Natural killer cell treated with Interleukin-12 subunit alpha and Interleukin-12 subunit beta and Interleukin-15 and Interleukin-18, amount 100 ng/mL, for 72 hours (primary cell): Measurements from ENCODE around the gene EYA4. TPM values are rescaled to one million over a fixed set of nuclear protein-coding genes. Genes with fewer than 3 reads are reported as not detected.

Experiments used
- ATAC-seq, 2 donors: fragments of 150-1000 bp; cut with Tn5 transposase in 1 of 2; sonication (Bioruptor Pico), chemical (Tn5 transposase) in 1 of 2; 2 replicates each; pipeline ENCODE4 v1.10.0; 2021
- DNase-seq: peaks from one replicate; pipeline ENCODE4 v3.0.0; 2022; ENCODE audit warnings: low spot score
- H3K27ac Mint-ChIP-seq, 2 donors: 1 replicate in 1 of 2; 2 replicates in 1 of 2; pipeline ENCODE4 v1.8.0; 2022; ENCODE audit warnings: mixed read lengths in 2 of 2, mild to moderate bottlenecking in 1 of 2, moderate library complexity in 1 of 2
- H3K27me3 Mint-ChIP-seq, 2 donors: 1 replicate in 1 of 2; 2 replicates in 1 of 2; pipeline ENCODE4 v1.8.0; 2022; ENCODE audit warnings: mixed read lengths in 2 of 2
- H3K36me3 Mint-ChIP-seq: one replicate; pipeline ENCODE4 v1.8.0; 2022; ENCODE audit warnings: mixed read lengths
- H3K4me1 Mint-ChIP-seq, 2 donors: 1 replicate in 1 of 2; 2 replicates in 1 of 2; pipeline ENCODE4 v1.8.0; 2022; ENCODE audit warnings: low read depth in 2 of 2, mixed read lengths in 2 of 2, mild to moderate bottlenecking in 1 of 2
- H3K4me3 Mint-ChIP-seq: one replicate; pipeline ENCODE4 v1.8.0; 2022; ENCODE audit warnings: mixed read lengths
- H3K9me3 Mint-ChIP-seq: 2 replicates; pipeline ENCODE4 v1.8.0; 2022; ENCODE audit warnings: mixed read lengths
- total RNA-seq, 2 donors: library from RNA; stranded (reverse); gene quantifications; one replicate each; pipeline ENCODE4 v1.2.3, GENCODE V29; 2022

EYA4 gene
- total RNA-seq, 2 donors from 2014 or later = not detected

DNA sequence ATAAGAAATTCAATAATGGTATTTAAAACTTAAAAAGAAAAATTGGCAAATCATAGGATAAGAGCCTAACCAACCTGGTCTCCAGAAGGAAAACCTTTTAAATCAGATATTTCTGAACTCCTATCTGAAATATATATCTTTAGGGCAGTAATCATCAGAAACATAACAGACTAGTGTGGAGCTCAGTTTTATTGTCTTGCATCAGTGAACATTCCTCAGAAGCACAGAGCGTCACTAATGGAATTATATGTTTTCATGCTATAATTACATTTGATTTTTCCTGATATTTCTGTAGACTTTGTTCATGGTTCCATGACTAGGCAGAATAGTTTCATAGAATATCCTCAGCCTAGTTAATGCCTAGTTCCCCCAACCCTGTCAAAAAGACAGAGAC is 262.2 kb downstream of the EYA4 start:
- H3K36me3 Mint-ChIP-seq = no peaks in the 10 kb centered on the region
- H3K4me1 Mint-ChIP-seq = no peaks in the 10 kb centered on the region
- H3K9me3 Mint-ChIP-seq = no peaks in the 10 kb centered on the region
- H3K27ac Mint-ChIP-seq = no peak overlapping the region
- no peak overlapping the region for H3K4me3 Mint-ChIP-seq
- DNase-seq (no peak), ATAC-seq (no peak)
- no peaks in the 10 kb centered on the region for H3K27me3 Mint-ChIP-seq

DNA sequence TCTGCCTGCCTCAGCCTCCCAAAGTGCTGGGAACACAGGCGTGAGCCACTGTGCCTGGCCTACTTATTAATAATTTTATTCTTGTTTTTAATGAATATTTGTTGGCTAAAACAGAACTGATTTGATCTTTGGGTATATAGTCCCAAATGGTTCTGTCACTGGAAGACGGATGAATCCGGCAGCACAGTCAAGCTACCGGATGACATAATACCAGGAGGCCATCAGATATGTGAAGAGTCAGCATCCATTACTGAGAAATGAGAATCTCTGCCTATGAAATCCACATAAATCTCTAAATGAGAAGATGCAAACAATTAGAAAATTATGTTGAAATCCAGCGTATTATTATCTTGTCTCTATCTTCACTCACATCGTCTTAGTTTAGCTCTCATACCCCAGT is 263.0 kb downstream of the EYA4 start:
- Mint-ChIP-seq H3K4me1 (no peaks in the 10 kb centered on the region), H3K36me3 (no peaks in the 10 kb centered on the region), H3K4me3 (no peak overlapping the region), H3K27ac (no peak overlapping the region), H3K27me3 (no peaks in the 10 kb centered on the region), H3K9me3 (no peaks in the 10 kb centered on the region)
- ATAC-seq (no peak), DNase-seq (no peak)

- no peaks in the 10 kb centered on the region for H3K27me3 Mint-ChIP-seq
- no peaks in the 10 kb centered on the region for H3K36me3 Mint-ChIP-seq
- no peaks in the 10 kb centered on the region for H3K4me1 Mint-ChIP-seq
- ATAC-seq = no peak
- H3K27ac Mint-ChIP-seq = no peak overlapping the region
- no peaks in the 10 kb centered on the region for H3K9me3 Mint-ChIP-seq
- DNase-seq = no peak
- H3K4me3 Mint-ChIP-seq = no peak overlapping the region
Measured at GRCh38 chr6:133504761-133505160, 263.6 kb downstream of the EYA4 start.

DNA sequence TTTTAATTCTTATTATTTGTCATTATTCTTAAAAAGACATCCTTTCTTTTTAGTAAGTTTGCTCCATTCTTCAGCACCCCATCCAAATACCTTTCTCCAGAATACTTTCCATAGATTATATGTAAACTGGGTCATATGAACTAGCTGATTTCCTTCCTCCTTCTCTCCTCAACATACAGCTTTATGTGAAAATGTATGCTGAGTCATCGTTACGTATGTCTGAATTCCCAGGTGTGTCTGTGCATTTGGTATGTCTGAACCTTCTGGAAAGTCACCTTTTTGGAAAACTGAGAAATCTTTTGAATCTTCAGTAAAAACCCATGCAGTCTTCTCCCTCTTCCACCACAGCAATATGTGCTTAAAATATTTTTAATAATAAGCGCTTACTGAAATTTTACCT is 264.5 kb downstream of the EYA4 start:
- Mint-ChIP-seq H3K27ac (no peak overlapping the region), H3K4me1 (no peaks in the 10 kb centered on the region), H3K9me3 (no peaks in the 10 kb centered on the region), H3K27me3 (no peaks in the 10 kb centered on the region), H3K36me3 (no peaks in the 10 kb centered on the region), H3K4me3 (no peak overlapping the region)
- DNase-seq = no peak
- no peak for ATAC-seq

DNA sequence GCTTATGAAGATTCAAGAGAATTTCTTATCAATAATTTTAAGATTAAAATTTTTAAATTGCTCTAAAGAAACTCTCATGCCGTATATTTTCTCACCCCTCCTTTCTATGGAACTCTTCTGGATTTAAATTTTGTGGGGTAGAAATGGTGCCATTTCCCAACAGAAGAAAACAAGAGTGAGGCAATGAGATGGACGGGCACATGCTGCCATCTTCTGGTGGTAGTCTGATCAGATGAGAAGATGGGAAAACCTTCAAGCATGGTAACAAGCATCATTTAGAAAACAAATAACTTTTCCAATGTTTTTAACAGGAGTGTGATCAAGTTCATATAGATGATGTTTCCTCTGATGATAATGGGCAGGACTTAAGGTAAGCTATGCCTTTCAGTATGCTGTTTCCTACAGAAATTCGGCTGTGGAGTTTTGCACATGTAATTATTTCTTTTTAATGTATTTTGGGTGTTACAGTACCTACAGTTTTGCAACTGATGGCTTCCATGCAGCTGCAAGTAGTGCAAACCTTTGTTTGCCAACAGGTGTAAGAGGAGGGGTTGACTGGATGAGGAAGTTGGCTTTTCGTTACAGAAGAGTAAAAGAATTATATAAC is 271.4 kb downstream of the EYA4 start:
- ATAC-seq (no peak), DNase-seq (no peak)
- Mint-ChIP-seq H3K9me3 (peaks cover 4% of the 10 kb centered on the region), H3K36me3 (no peaks in the 10 kb centered on the region), H3K4me1 (no peaks in the 10 kb centered on the region), H3K4me3 (no peak overlapping the region), H3K27ac (no peak overlapping the region), H3K27me3 (no peaks in the 10 kb centered on the region)

DNA sequence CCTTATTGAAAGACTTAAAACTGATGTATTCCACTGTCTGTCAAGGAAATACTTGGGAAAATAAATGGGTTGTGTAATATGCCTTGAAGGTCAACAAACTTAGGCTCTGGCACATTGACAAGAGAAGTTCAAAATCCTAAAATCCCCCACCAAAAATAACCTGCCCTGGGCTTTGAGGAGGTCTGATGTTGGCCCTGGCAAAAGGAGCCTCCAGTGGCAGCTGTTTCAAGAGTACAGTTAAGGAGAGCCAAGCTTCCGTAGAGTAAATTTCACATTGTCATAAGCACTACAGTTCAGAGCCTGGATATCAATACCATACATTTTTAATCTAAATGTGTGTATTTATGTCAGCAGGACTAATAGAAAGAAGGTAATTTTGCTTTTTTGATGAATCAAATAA is 282.7 kb downstream of the EYA4 start:
- H3K9me3 Mint-ChIP-seq = no peaks in the 10 kb centered on the region
- H3K27ac Mint-ChIP-seq = no peak overlapping the region
- H3K36me3 Mint-ChIP-seq = no peaks in the 10 kb centered on the region
- no peak overlapping the region for H3K4me3 Mint-ChIP-seq
- H3K4me1 Mint-ChIP-seq = no peaks in the 10 kb centered on the region
- H3K27me3 Mint-ChIP-seq = peaks cover 0 to 6% of the 10 kb centered on the region in 2 donors
- no peak for ATAC-seq
- no peak for DNase-seq

GRCh38 chr6:133526436-133526835 is 285.3 kb downstream of the EYA4 start:
- DNase-seq = no peak

DNA sequence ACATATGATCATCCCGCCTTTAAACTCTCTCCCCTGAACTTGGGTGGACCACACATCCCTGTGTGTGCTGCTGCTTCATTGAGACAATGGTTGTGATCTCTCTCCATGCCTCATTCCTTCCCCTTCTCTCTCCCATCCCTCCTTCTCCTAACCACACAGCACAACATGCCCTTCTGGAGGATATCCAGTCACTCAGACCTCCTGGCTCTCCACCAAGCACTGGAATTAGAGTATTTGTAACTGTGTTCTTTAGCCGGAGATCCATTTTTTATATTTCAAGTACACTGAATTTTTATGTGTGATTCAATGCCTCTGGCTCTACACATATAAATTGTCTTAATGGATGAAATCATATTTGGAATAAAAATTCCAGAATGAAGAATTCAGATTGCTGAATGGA is 287.4 kb downstream of the EYA4 start:
- Mint-ChIP-seq H3K4me3 (no peak overlapping the region), H3K27me3 (peaks cover 0 to 6% of the 10 kb centered on the region in 2 donors), H3K27ac (no peak overlapping the region), H3K36me3 (no peaks in the 10 kb centered on the region), H3K9me3 (no peaks in the 10 kb centered on the region), H3K4me1 (no peaks in the 10 kb centered on the region)
- DNase-seq = no peak
- no peak for ATAC-seq

More at GRCh38 chr6:133526436-133526835, 285.3 kb downstream of the EYA4 start:
- Mint-ChIP-seq H3K4me1 (no peaks in the 10 kb centered on the region), H3K9me3 (no peaks in the 10 kb centered on the region), H3K36me3 (no peaks in the 10 kb centered on the region), H3K27me3 (peaks cover 0 to 6% of the 10 kb centered on the region in 2 donors), H3K27ac (no peak overlapping the region), H3K4me3 (no peak overlapping the region)
- ATAC-seq = no peak

DNA sequence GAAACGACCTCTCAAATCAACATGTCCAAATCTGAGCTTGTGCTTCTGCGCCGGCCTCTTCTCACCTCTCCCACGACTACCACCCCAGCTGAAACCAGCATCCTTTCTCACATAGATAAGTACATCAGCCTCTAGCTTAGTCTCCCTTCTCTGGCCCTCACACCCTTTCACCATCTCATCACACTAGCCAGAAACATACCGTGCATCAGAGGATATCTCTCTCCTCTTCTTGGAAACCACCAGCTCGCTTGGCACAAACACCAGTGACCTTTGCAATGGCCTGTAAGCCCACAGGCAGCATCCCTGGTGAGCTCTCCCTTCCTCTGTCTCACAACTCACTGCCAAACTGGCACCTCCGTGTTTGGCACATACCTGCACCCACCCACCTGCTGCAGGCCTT is 291.8 kb downstream of the EYA4 start:
- DNase-seq (no peak), ATAC-seq (no peak)
- Mint-ChIP-seq H3K9me3 (no peaks in the 10 kb centered on the region), H3K36me3 (no peaks in the 10 kb centered on the region), H3K4me3 (no peak overlapping the region), H3K27ac (no peak overlapping the region), H3K4me1 (no peaks in the 10 kb centered on the region), H3K27me3 (peaks cover 3 to 6% of the 10 kb centered on the region in 2 donors)

- Mint-ChIP-seq H3K27ac (no peak overlapping the region), H3K36me3 (no peaks in the 10 kb centered on the region), H3K9me3 (no peaks in the 10 kb centered on the region), H3K4me3 (no peak overlapping the region), H3K27me3 (peaks cover 5 to 8% of the 10 kb centered on the region in 2 donors), H3K4me1 (no peaks in the 10 kb centered on the region)
- ATAC-seq = no peak
- DNase-seq = no peak
Measured at GRCh38 chr6:133539502-133540259, 298.5 kb downstream of the EYA4 start.

- peaks cover 2 to 8% of the 10 kb centered on the region in 2 donors for H3K27me3 Mint-ChIP-seq
- no peaks in the 10 kb centered on the region for H3K4me1 Mint-ChIP-seq
- no peak overlapping the region for H3K27ac Mint-ChIP-seq
- ATAC-seq (no peak), DNase-seq (no peak)
- H3K36me3 Mint-ChIP-seq = no peaks in the 10 kb centered on the region
- H3K9me3 Mint-ChIP-seq = no peaks in the 10 kb centered on the region
- no peak overlapping the region for H3K4me3 Mint-ChIP-seq
Measured at GRCh38 chr6:133540361-133540760, 299.2 kb downstream of the EYA4 start.

DNA sequence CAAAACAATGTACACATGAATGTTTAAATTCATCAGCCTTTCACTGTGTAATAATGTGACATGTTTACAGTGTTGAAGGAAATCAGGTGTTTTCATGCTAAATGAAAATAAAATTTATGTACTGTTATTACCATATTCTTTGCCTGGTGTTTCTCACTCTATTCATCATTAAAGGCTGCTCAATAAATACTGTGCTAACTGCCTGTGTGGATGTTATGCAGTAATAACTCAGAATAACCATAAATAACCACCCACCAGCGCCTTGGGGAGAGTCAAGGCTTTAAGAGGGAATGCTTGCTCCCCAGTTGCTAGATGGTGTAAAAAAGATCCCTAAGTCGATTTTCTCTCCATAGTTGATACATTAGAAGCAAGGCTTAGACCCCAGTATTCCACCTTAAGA is 299.9 kb downstream of the EYA4 start:
- ATAC-seq (no peak), DNase-seq (no peak)
- Mint-ChIP-seq H3K27me3 (peaks cover 2 to 8% of the 10 kb centered on the region in 2 donors), H3K4me1 (no peaks in the 10 kb centered on the region), H3K36me3 (no peaks in the 10 kb centered on the region), H3K9me3 (no peaks in the 10 kb centered on the region), H3K4me3 (no peak overlapping the region), H3K27ac (no peak overlapping the region)

- Mint-ChIP-seq H3K9me3 (no peaks in the 10 kb centered on the region), H3K27ac (no peak overlapping the region), H3K36me3 (no peaks in the 10 kb centered on the region), H3K27me3 (peaks cover 2 to 8% of the 10 kb centered on the region in 2 donors), H3K4me3 (no peak overlapping the region), H3K4me1 (no peaks in the 10 kb centered on the region)
- DNase-seq = no peak
- ATAC-seq = no peak
Measured at GRCh38 chr6:133542056-133542821, 301.1 kb downstream of the EYA4 start.

DNA sequence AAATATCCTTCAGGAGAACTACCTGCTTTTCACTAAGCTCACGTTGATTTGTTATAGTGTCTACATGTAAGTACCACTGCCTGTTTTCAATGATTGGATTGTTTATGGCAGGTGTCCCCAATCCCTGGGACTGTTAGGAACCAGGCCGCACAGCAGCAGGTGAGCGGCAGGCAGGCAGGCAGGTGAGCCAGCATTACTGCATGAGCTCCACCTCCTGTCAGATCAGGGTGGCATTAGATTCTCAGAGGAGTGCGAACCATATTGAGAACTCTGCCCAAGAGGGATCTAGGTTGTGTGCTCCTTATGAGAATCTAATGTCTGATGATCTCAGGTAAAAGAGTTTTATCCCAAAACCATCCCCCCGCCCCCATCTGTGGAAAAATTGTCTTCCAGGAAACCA is 303.3 kb downstream of the EYA4 start:
- H3K4me3 Mint-ChIP-seq = no peak overlapping the region
- no peak overlapping the region for H3K27ac Mint-ChIP-seq
- ATAC-seq = no peak
- H3K4me1 Mint-ChIP-seq = no peaks in the 10 kb centered on the region
- H3K9me3 Mint-ChIP-seq = no peaks in the 10 kb centered on the region
- H3K27me3 Mint-ChIP-seq = peaks cover 2 to 16% of the 10 kb centered on the region in 2 donors
- no peaks in the 10 kb centered on the region for H3K36me3 Mint-ChIP-seq
- DNase-seq = no peak
